Right forelimb (tissue), 1 donor: ENCODE data around the gene ST7.
"Not testable (repeated sequence)": the region's sequence is repeated elsewhere in the genome, so short reads cannot be mapped to it uniquely, and the experiment has no call there.

Source experiments
- DNase-seq: peaks from one replicate; pipeline ENCODE4 v3.0.0-alpha.2; 2018

ST7 gene

DNA sequence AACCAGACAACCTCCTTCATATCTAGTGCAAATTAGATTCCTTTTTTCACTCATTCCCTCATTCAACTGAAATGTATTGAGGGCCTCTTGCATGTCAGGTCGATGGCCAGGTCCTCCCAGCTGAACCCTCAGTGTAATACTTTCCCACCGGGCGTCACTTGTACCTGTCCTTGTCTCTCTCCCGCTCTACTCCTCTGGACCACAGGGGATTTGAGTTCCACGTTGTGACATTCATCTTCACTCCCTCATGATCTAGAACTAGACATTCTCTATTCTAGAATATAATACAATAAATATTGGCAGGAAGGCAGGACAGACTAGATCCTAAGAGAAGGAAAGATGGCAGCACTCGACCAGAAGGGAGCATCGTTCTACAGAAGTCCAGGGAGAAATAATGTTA lies 285.6 kb downstream of the ST7 start:
- DNase-seq: no peak

- no peak for DNase-seq
Observed at GRCh38 chr7:117241088-117241487, 287.8 kb downstream of the ST7 start.

GRCh38 chr7:117243390-117243789 lies 290.1 kb downstream of the ST7 start:
- no peak for DNase-seq

- DNase-seq: not testable (repeated sequence)
Observed at GRCh38 chr7:117245703-117246102, 292.4 kb downstream of the ST7 start.

GRCh38 chr7:117247809-117248208 lies 294.5 kb downstream of the ST7 start:
- DNase-seq: no peak

- DNase-seq: no peak
Observed at GRCh38 chr7:117248829-117249228, 295.5 kb downstream of the ST7 start.

DNA sequence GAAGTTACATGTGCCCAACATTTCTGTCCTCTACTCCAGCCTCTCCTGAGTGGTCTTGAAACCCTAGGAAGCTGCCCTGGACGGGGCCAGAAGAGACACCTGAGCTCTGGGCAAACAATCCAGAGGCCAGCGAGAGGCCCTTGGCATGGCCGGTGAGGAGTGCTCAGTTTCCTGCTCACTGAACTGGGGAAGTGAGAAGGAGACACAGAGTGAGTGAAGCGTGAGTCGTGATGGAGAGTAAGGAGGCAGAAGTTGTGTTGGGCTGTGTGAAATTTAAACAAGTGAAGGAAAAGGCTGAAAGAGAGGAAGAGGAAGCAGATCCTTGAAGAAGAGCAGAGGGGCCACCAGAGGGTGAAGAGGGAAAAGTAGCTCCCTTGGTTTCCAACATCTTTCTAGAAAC lies 296.4 kb downstream of the ST7 start:
- DNase-seq: no peak

- no peak for DNase-seq
Observed at GRCh38 chr7:117250245-117250644, 296.9 kb downstream of the ST7 start.

DNA sequence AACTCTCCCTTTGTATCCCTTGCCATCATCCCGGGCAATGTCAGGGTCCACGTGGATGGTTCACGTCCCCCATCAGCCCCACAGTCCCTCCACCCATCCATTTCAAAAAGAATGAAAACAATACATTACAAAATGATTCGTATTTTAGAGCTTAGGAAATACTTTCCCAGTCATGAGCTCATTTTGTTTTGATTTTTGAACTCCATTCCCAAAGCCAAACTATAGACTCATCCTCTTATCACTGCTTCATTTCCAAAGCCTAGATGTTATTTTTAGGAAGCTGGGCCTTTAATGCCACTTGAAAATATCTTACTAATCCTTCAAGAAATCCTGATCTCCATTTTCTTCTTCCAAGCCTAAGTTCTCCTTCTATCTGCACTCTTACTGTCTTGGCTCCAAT lies 297.5 kb downstream of the ST7 start:
- DNase-seq: no peak

GRCh38 chr7:117251687-117252086 lies 298.4 kb downstream of the ST7 start:
- DNase-seq: no peak

DNA sequence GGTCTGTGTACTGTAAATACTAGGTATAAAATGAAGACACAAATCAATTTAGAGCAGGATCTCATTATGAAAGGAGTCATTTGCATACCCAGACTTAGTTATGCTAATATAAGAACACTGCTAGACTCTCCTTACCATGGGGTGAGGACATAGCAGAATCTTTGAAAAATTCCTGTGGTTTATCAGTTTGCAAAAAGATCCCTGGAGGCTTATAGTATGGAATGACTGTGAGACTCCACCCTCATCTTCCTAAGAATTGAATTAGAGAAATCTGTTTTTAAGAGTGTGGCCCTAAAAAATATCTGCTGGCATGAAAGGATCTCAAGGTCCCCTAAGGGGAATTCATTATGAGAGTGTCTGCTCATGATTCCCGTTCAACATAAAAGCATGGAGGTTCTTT lies 306.3 kb downstream of the ST7 start:
- DNase-seq: no peak

DNA sequence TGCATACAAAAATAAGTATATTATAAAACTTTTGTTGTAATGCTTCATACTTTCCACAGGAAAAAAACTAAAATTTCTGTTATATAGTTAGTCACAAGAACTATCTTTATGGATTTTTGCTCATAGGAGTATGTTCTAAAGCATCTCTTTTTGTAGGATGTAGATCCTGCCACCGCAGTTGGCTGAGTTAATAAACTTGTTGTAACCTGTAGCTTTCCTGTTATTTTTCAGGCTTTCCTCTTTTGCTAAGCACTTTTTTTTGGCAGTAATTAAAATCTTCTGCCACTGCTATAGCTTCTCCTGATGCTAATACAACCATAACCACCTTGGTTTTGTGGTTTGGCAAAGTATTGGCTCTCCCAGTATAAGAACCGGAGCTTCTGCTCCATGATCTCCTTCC lies 309.2 kb downstream of the ST7 start:
- no peak for DNase-seq

DNA sequence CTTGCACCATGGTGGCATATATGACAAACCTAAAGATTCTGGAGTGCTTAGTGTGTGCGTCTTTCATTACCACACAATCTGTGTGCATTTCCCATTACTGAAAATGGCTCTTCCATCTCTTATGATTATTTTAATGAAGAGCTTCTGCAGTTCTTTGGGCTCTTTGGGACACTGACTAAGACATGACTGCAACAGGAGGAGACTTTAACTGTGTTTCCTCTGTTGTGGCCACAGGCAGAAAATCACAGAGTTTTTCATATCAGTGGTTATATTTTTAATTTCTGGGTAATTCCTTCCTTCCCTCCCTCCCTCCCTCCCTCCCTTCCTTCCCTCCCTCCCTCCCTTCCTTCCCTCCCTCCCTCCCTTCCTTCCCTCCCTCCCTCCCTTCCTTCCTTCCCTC lies 311.4 kb downstream of the ST7 start:
- no peak for DNase-seq

DNA sequence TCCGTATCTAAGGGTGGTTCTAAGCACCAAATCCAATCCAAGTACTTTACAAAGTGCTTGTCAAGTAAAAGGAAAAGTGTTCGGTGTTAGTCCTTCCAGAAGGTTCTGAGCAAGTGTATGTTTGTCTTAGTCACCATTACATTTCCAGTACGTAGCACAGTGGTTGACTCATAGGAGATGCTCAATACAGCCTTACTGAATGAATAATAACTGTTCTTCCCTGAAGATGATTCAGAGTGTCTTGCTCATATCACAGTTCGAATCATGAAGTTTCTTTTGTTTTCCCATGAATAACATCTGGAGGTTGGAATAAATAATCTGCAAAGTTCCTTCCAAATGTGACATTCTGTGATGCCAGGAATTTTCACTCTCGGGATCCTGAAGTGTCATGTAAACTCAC lies 316.1 kb downstream of the ST7 start:
- DNase-seq: no peak

DNA sequence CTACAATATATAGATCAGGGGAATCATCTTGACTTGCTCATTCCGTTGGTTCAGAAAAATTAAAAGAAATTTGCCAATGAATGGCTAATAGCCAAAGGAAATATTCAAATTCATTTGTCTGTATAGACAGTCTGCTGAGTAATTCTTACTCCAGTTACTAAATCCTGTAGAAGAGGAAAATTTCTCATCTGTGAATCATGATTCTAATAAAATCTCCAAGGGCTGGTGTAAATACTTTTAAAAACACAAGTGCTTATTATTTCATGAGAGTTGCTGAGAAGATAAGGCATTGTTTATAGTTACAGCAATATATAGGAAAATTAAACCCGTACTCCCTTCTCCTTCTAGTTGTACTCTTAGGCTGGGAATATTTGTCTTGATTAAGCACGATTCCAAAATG lies 316.6 kb downstream of the ST7 start:
- DNase-seq: no peak

DNA sequence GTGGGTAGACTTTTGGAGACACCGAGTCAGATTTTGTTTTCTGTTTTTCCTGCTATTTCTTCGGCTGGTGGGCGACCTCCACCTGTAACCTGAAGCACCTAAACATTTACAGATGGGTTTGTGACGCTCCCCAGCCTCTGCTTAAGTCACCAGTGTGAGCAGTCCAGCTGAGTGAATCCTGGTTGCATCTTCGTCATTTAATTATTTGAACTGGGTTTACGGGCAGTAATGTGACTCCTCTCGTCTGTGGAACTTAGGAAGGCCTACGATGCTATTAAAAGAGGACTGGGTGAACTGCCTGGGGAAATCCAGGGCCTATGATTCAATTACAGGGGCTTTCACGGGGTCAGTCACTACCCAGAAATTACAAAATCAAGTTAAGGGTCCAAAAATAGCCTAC lies 317.1 kb downstream of the ST7 start:
- DNase-seq: no peak

DNA sequence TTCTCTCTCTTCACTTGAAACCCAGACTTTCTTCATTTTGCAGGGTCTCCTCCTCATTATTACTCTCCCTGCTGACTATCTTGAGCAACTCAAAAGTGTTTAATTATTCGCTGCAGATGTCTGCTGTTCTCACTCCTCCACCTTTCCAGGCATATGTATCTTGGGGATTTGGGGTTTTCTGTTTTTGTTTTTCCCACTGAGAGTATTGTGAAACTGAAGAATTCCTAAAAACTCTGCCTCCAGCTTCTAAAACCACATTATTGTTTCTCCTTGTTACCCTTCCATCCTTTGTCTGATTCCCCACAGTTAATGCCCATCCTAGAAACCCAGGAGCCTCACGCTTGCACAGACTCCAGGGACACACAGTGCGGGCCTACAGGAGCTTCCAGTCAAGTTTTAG lies 318.3 kb downstream of the ST7 start:
- no peak for DNase-seq

DNA sequence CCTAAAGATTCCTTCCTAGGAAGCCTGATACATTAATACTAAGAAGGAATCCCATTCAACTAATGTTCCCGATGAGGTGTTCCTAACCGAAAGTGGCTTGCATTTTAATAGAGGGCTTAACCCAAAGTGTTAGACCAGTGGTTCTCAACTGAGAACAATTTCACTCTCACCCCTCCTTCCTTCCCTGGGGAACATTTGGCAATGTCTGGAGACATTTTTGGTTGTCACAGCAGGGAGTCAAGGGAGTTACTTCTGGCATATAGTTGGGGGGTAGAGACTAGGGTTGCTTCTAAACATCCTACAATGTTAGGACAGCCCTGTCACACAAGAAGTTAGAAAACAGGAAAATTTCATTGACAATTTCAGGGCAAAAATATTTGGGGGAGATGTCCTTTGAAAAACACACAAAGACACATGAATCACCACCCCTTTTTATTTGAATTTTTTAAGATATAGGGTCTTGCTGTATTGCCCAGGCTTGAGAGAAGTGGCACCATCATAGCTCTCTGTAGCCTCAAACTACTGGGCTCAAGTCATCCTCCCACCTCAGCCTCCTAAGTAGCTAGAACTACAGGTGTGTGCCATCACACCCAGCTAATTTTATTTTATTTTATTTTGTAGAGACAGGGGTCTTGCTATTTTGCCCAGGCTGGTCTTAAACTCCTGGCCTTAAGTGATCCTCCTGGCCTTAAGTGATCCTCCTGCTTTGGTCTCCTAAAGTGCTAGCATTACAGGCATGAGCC lies 318.9 kb downstream of the ST7 start:
- no peak for DNase-seq

DNA sequence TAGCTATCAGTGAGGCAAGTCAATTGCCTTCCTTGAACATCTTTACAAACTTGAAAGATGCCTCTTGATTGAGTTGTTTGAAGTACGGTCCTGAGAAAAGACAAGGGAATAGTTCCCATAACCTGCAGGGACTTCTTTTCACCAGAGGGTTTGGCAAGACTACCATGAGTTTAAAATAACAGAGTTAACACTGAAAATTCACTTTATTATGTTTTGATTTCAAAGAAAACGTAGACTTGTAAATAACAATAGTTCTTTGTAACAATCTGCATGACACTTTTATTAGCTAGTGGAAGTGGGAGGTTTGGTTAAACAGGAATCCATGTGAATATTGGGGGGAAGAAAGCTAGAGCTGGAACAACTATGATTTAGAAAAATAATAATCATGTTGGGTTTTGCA lies 320.0 kb downstream of the ST7 start:
- DNase-seq: no peak

DNA sequence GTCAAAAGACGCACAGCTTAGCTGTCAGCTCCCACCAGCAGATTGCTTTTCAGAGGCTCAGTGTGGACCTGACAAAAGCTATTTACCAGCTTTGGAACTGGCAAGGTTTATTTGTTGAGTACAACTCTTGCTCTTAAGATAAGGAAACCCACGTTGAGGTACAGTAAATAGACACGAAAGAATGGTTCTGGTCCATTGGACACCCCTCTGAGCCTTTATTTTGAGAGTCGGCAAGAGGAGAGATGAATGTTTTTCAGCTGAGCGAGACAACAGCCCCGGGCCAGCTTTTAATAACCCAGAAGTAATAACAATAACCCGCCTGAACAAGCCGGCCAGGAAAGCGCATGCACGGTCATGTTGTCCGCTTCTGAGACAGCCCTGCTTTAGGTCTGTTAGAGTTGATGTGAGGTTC lies 320.5 kb downstream of the ST7 start:
- no peak for DNase-seq

DNA sequence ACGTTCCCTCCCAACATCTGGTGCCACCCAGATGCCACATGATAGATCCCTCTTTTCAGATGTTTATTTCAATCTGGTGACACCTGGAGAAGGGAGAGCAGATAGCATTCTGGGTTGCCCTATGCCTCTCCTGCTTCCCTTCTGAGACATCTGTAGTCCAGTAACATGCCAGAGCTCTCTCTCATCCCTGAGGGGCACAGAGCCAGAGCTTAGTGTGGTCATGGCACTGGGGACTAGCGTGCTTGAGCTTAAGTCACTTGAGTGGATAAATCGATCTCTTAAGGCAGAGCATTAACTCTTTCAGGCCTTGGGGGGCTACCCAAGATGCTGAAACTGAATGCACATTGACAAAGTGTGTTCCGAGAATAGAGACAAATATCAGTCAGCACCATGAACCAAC lies 321.6 kb downstream of the ST7 start:
- DNase-seq: no peak

GRCh38 chr7:117277576-117277975 lies 324.3 kb downstream of the ST7 start:
- DNase-seq: no peak

DNA sequence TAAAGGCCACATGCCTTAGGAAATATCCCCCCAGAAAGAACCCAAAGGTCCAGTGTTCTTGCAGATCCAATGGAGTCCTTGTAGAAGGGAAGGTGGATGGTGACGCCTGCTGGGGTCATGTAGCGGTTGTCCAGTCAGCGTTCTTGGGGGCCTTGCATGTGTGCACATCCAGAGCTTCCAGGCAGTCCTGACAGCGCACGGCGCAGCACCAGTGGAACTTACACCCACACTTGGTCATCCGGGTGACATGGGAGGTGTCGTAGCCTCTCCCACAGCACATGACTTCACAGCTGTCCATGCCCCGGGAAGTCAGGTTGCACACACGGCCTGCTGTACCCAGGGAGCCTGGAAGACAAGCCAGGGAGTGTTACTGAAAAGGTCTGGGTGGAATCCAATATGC lies 324.7 kb downstream of the ST7 start:
- no peak for DNase-seq

DNA sequence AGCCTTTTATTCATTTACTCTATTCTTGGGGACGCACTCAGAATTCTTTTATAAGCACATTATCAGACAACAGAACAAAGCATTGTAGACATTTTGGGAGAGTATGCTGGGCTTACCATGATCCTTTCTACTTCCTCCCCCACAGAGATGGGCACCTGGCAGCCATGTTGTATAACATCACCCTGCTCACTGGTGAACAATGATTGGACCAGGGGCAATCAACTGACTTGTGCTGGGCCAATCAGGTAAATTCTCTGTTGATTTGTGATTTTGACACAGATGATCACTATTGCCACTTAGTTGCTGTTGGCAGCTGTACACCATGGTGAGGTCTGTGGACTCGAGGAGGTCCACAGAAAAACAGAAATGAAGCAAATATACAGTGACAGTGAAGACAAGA lies 325.9 kb downstream of the ST7 start:
- DNase-seq: no peak
